Measurements from ENCODE around the gene LRIG1.

GRCh38 chr3:66386011-66386924, 114.6 kb downstream of the LRIG1 start:
- no peak for TF ChIP-seq CTCF (IDR thresholded peaks at IDR 0.05; ENCODE audit: low read depth, low read length, poor library complexity, severe bottlenecking)
- no peak for TF ChIP-seq EZH2phosphoT487 (IDR thresholded peaks at IDR 0.05; ENCODE audit: borderline replicate concordance, low read length)
